BLaER1 (cell line): ENCODE data around the gene ZBTB21.
A peak's percentile ranks its signal among the peaks of the same experiment; 100 is the strongest.

ENCODE experiments used
- H3K27ac ChIP-seq: shearing (Covaris generic); formaldehyde crosslinking; 2 replicates; pipeline ENCODE4 v1.8.1; 2022
- H3K27me3 ChIP-seq: shearing (Covaris generic); formaldehyde crosslinking; 2 replicates; pipeline ENCODE4 v1.8.1; 2022
- H3K36me3 ChIP-seq: shearing (Covaris generic); formaldehyde crosslinking; 2 replicates; pipeline ENCODE4 v1.8.1; 2022
- H3K4me1 ChIP-seq: shearing (Covaris generic); formaldehyde crosslinking; 2 replicates; pipeline ENCODE4 v1.8.1; 2022
- H3K4me2 ChIP-seq: shearing (Covaris generic); formaldehyde crosslinking; 2 replicates; pipeline ENCODE4 v1.8.1; 2022
- H3K4me3 ChIP-seq: shearing (Covaris generic); formaldehyde crosslinking; 2 replicates; pipeline ENCODE4 v1.8.1; 2022
- H3K9ac ChIP-seq: shearing (Covaris generic); formaldehyde crosslinking; 2 replicates; pipeline ENCODE4 v1.8.1; 2022
- H3K9me3 ChIP-seq: shearing (Covaris generic); formaldehyde crosslinking; 2 replicates; pipeline ENCODE4 v1.8.1; 2022
- H4K20me1 ChIP-seq: shearing (Covaris generic); formaldehyde crosslinking; 2 replicates; pipeline ENCODE4 v1.8.1; 2022
- Cebpa-rat ChIP-seq: shearing (Covaris generic); IDR thresholded peaks from 2 replicates; pipeline ENCODE4 v1.8.1; 2022

ZBTB21 gene

GRCh38 chr21:42049578-42050430 is 39.6 kb upstream of the ZBTB21 start:
- peaks cover 12% of the 10 kb centered on the region for H3K9me3 ChIP-seq
- H3K4me3 ChIP-seq, result no peak overlapping the region
- H3K27me3 ChIP-seq, result peaks cover 8% of the 10 kb centered on the region; the same call in 1 of the 2 replicates
- H3K36me3 ChIP-seq, result no peaks in the 10 kb centered on the region
- H3K27ac ChIP-seq, result no peak overlapping the region
- H3K9ac ChIP-seq, result no peak overlapping the region
- TF ChIP-seq Cebpa-rat, result no peak
- H4K20me1 ChIP-seq, result no peaks in the 10 kb centered on the region
- peaks cover 52% of the 10 kb centered on the region for H3K4me1 ChIP-seq
- no peak overlapping the region for H3K4me2 ChIP-seq

- Histone ChIP-seq H3K27ac (no peak overlapping the region), H3K4me2 (peak overlapping the region; percentile 66; the same call in 1 of the 2 replicates)
Measured at GRCh38 chr21:42048870-42049577, 38.9 kb upstream of the ZBTB21 start.

GRCh38 chr21:42047821-42048613 is 37.9 kb upstream of the ZBTB21 start:
- Histone ChIP-seq H4K20me1 (no peaks in the 10 kb centered on the region), H3K4me1 (peaks cover 46% of the 10 kb centered on the region), H3K27ac (no peak overlapping the region), H3K27me3 (peaks cover 8% of the 10 kb centered on the region; the same call in 1 of the 2 replicates), H3K36me3 (no peaks in the 10 kb centered on the region), H3K4me2 (peak overlapping the region; percentile 66), H3K4me3 (no peak overlapping the region), H3K9me3 (peaks cover under 1% of the 10 kb centered on the region; the same call in 1 of the 2 replicates), H3K9ac (no peak overlapping the region)
- no peak for TF ChIP-seq Cebpa-rat

More at GRCh38 chr21:42048870-42049577, 38.9 kb upstream of the ZBTB21 start:
- peak; percentile 30; the same call in 1 of the 2 replicates for TF ChIP-seq Cebpa-rat
- H3K4me1 ChIP-seq, result peaks cover 47% of the 10 kb centered on the region
- H3K9ac ChIP-seq, result no peak overlapping the region
- peaks cover 8% of the 10 kb centered on the region; the same call in 1 of the 2 replicates for H3K27me3 ChIP-seq
- H3K36me3 ChIP-seq, result no peaks in the 10 kb centered on the region
- H4K20me1 ChIP-seq, result no peaks in the 10 kb centered on the region
- no peak overlapping the region for H3K4me3 ChIP-seq
- peaks cover 10% of the 10 kb centered on the region for H3K9me3 ChIP-seq

- no peak overlapping the region for H3K4me2 ChIP-seq
- peaks cover 39% of the 10 kb centered on the region for H3K4me1 ChIP-seq
- no peak overlapping the region for H3K9ac ChIP-seq
- TF ChIP-seq Cebpa-rat, result no peak
- H3K4me3 ChIP-seq, result no peak overlapping the region
- no peaks in the 10 kb centered on the region for H3K36me3 ChIP-seq
- peaks cover 3% of the 10 kb centered on the region; the same call in 1 of the 2 replicates for H3K27me3 ChIP-seq
- no peak overlapping the region for H3K27ac ChIP-seq
- H4K20me1 ChIP-seq, result no peaks in the 10 kb centered on the region
- H3K9me3 ChIP-seq, result no peaks in the 10 kb centered on the region
Measured at GRCh38 chr21:42044871-42045495, 34.8 kb upstream of the ZBTB21 start.

GRCh38 chr21:42043961-42044360 is 33.8 kb upstream of the ZBTB21 start:
- no peak overlapping the region for H3K4me3 ChIP-seq
- peaks cover 43% of the 10 kb centered on the region for H3K4me1 ChIP-seq
- no peak overlapping the region for H3K4me2 ChIP-seq
- H4K20me1 ChIP-seq, result no peaks in the 10 kb centered on the region
- H3K9ac ChIP-seq, result no peak overlapping the region
- no peak overlapping the region for H3K27ac ChIP-seq
- TF ChIP-seq Cebpa-rat, result no peak
- H3K9me3 ChIP-seq, result no peaks in the 10 kb centered on the region
- H3K36me3 ChIP-seq, result no peaks in the 10 kb centered on the region
- H3K27me3 ChIP-seq, result no peaks in the 10 kb centered on the region

GRCh38 chr21:42043201-42043895 is 33.2 kb upstream of the ZBTB21 start:
- Histone ChIP-seq H3K4me2 (no peak overlapping the region), H4K20me1 (no peaks in the 10 kb centered on the region), H3K27me3 (no peaks in the 10 kb centered on the region), H3K9me3 (no peaks in the 10 kb centered on the region), H3K27ac (no peak overlapping the region), H3K36me3 (no peaks in the 10 kb centered on the region), H3K4me3 (no peak overlapping the region), H3K4me1 (peaks cover 40% of the 10 kb centered on the region), H3K9ac (no peak overlapping the region)
- TF ChIP-seq Cebpa-rat, result no peak

GRCh38 chr21:42042651-42043050 is 32.5 kb upstream of the ZBTB21 start:
- Histone ChIP-seq H3K9ac (no peak overlapping the region), H4K20me1 (no peaks in the 10 kb centered on the region), H3K4me2 (no peak overlapping the region), H3K4me3 (no peak overlapping the region), H3K9me3 (no peaks in the 10 kb centered on the region), H3K36me3 (no peaks in the 10 kb centered on the region), H3K4me1 (peaks cover 33% of the 10 kb centered on the region), H3K27me3 (no peaks in the 10 kb centered on the region), H3K27ac (no peak overlapping the region)
- TF ChIP-seq Cebpa-rat, result no peak

GRCh38 chr21:42041711-42042110 is 31.6 kb upstream of the ZBTB21 start:
- H3K27ac ChIP-seq, result no peak overlapping the region
- no peak for TF ChIP-seq Cebpa-rat
- H3K9me3 ChIP-seq, result no peaks in the 10 kb centered on the region
- no peak overlapping the region for H3K4me3 ChIP-seq
- H3K4me1 ChIP-seq, result peaks cover 25% of the 10 kb centered on the region
- H3K36me3 ChIP-seq, result no peaks in the 10 kb centered on the region
- H3K9ac ChIP-seq, result no peak overlapping the region
- H3K4me2 ChIP-seq, result no peak overlapping the region
- H3K27me3 ChIP-seq, result no peaks in the 10 kb centered on the region
- no peaks in the 10 kb centered on the region for H4K20me1 ChIP-seq

GRCh38 chr21:42041246-42041645 is 31.1 kb upstream of the ZBTB21 start:
- Histone ChIP-seq H3K4me3 (no peak overlapping the region), H4K20me1 (no peaks in the 10 kb centered on the region), H3K4me1 (peaks cover 25% of the 10 kb centered on the region), H3K27ac (no peak overlapping the region), H3K4me2 (no peak overlapping the region), H3K27me3 (no peaks in the 10 kb centered on the region), H3K9ac (no peak overlapping the region), H3K9me3 (no peaks in the 10 kb centered on the region), H3K36me3 (no peaks in the 10 kb centered on the region)
- TF ChIP-seq Cebpa-rat, result no peak
